Fibroblast of the conjunctiva (primary cell): ENCODE results near the gene GRK2.

Experiments used
- DNase-seq: peaks from one replicate; pipeline ENCODE4 v3.0.0-alpha.2; 2010; ENCODE audit warnings: low read depth

The GRK2 gene

GRCh38 chr11:67270256-67271204 lies 4.3 kb downstream of the GRK2 start:
- no peak for DNase-seq

- no peak for DNase-seq
Observed at GRCh38 chr11:67271205-67271540, 4.9 kb downstream of the GRK2 start.

GRCh38 chr11:67271541-67272284 lies 5.4 kb downstream of the GRK2 start:
- no peak for DNase-seq

- no peak for DNase-seq
Observed at GRCh38 chr11:67272327-67273259, 6.3 kb downstream of the GRK2 start.

GRCh38 chr11:67273260-67273990 lies 7.2 kb downstream of the GRK2 start:
- DNase-seq, result no peak

GRCh38 chr11:67274768-67275605 lies 8.7 kb downstream of the GRK2 start:
- DNase-seq, result no peak

GRCh38 chr11:67275606-67276409 lies 9.5 kb downstream of the GRK2 start:
- DNase-seq, result no peak

GRCh38 chr11:67276781-67277230 lies 10.5 kb downstream of the GRK2 start:
- DNase-seq, result no peak

- DNase-seq, result peak; percentile 65
Observed at GRCh38 chr11:67277231-67277961, 11.1 kb downstream of the GRK2 start.

- DNase-seq, result no peak
Observed at GRCh38 chr11:67278135-67278938, 12.1 kb downstream of the GRK2 start.

GRCh38 chr11:67278939-67279588 lies 12.8 kb downstream of the GRK2 start:
- no peak for DNase-seq

GRCh38 chr11:67279589-67280340 lies 13.5 kb downstream of the GRK2 start:
- no peak for DNase-seq

- DNase-seq, result no peak
Observed at GRCh38 chr11:67280341-67280787, 14.1 kb downstream of the GRK2 start.

GRCh38 chr11:67280788-67281551 lies 14.7 kb downstream of the GRK2 start:
- DNase-seq, result no peak

GRCh38 chr11:67281552-67282150 lies 15.4 kb downstream of the GRK2 start:
- DNase-seq, result no peak
